DMS153 treated with DMSO at 0.1 percent for 48 hours (cell line): ENCODE measurements around the gene FGFBP2.

Experiments
- DNase-seq: peaks from one replicate; lab custom pipeline; 2025; ENCODE audit not compliant: unreplicated experiment; lab: John Stamatoyannopoulos, UW

Gene FGFBP2

GRCh38 chr4:15963001-15963451 lies at the start of gene FGFBP2:
FGFBP2 (minus strand) TSS chr4:15963175; CDS start chr4:15963129, 46 bp downstream.
- DNase-seq = no peak

- no peak for DNase-seq
Measured at GRCh38 chr4:16011173-16011572, 48.2 kb upstream of the FGFBP2 start.

- no peak for DNase-seq
Measured at GRCh38 chr4:16009153-16009552, 46.2 kb upstream of the FGFBP2 start.

- DNase-seq = no peak
Measured at GRCh38 chr4:16007471-16008095, 44.6 kb upstream of the FGFBP2 start.

- DNase-seq = no peak
Measured at GRCh38 chr4:16006771-16007446, 43.9 kb upstream of the FGFBP2 start.

- DNase-seq = no peak
Measured at GRCh38 chr4:16005676-16006075, 42.7 kb upstream of the FGFBP2 start.

GRCh38 chr4:16001484-16001858 lies 38.5 kb upstream of the FGFBP2 start:
- DNase-seq = no peak

- DNase-seq = no peak
Measured at GRCh38 chr4:16000708-16001483, 37.9 kb upstream of the FGFBP2 start.

- DNase-seq = no peak
Measured at GRCh38 chr4:15996773-15997172, 33.8 kb upstream of the FGFBP2 start.

- no peak for DNase-seq
Measured at GRCh38 chr4:15995826-15996225, 32.9 kb upstream of the FGFBP2 start.

GRCh38 chr4:15992167-15992485 lies 29.2 kb upstream of the FGFBP2 start:
- DNase-seq = no peak

GRCh38 chr4:15990570-15991285 lies 27.8 kb upstream of the FGFBP2 start:
- no peak for DNase-seq

GRCh38 chr4:15989424-15989823 lies 26.4 kb upstream of the FGFBP2 start:
- no peak for DNase-seq

GRCh38 chr4:15988222-15988621 lies 25.2 kb upstream of the FGFBP2 start:
- DNase-seq = no peak

GRCh38 chr4:15986907-15987306 lies 23.9 kb upstream of the FGFBP2 start:
- DNase-seq = no peak

- no peak for DNase-seq
Measured at GRCh38 chr4:15983610-15984009, 20.6 kb upstream of the FGFBP2 start.

- DNase-seq = no peak
Measured at GRCh38 chr4:15982842-15983524, 20.0 kb upstream of the FGFBP2 start.

- no peak for DNase-seq
Measured at GRCh38 chr4:15976456-15977447, 13.8 kb upstream of the FGFBP2 start.

GRCh38 chr4:15971068-15971801 lies 8.3 kb upstream of the FGFBP2 start:
- DNase-seq = no peak
